ENCODE data around the gene KCNE2. TPM values are rescaled to one million over a fixed set of nuclear protein-coding genes. Genes with fewer than 3 reads are reported as not detected.

Gene KCNE2
- total and polyA plus RNA-seq, 4 donors = 0.57 TPM; not detected in 3

- no peak overlapping the region for H3K9ac ChIP-seq (ENCODE audit: low read depth in 1 of 2, low read length in 2 of 2)
- no peak for DNase-seq (ENCODE audit: low spot score)
- H3K4me1 ChIP-seq (ENCODE audit: control insufficient read depth in 4 of 4, insufficient read depth in 4 of 4, low read length in 3 of 4) = peaks cover 0 to 4% (median 0%) of the 10 kb centered on the region in 4 donors
- no peak overlapping the region for H3K27ac ChIP-seq (ENCODE audit: low read depth in 1 of 2, low read length in 2 of 2)
- no peaks in the 10 kb centered on the region for H3K36me3 ChIP-seq (ENCODE audit: control insufficient read depth in 4 of 4, insufficient read depth in 3 of 4, low read depth in 1 of 4, low read length in 3 of 4)
- H3K4me3 ChIP-seq (ENCODE audit: low read depth in 1 of 3, low read length in 3 of 3) = no peak overlapping the region
- H3K9me3 ChIP-seq (ENCODE audit: control insufficient read depth in 4 of 4, low read length in 3 of 4) = no peaks in the 10 kb centered on the region
- WGBS = 95% methylated on average over 1 of the region's 1 CpG
- no peaks in the 10 kb centered on the region for H3K27me3 ChIP-seq (ENCODE audit: control insufficient read depth in 4 of 4, insufficient read depth in 4 of 4, low read length in 3 of 4)
- TF ChIP-seq YY1 (IDR thresholded peaks at IDR 0.05) (no peak), HNF4G (IDR thresholded peaks at IDR 0.05) (no peak), GABPA (IDR thresholded peaks at IDR 0.05 in 1 of 2, conservative IDR thresholded peaks at IDR 0.05 in 1 of 2) (no peak), ATF3 (IDR thresholded peaks at IDR 0.05) (no peak), EGR1 (IDR thresholded peaks at IDR 0.05; ENCODE audit: low read depth in 2 of 2) (no peak), MAX (IDR thresholded peaks at IDR 0.05) (no peak), NR2F2 (IDR thresholded peaks at IDR 0.05) (no peak), FOXA2 (IDR thresholded peaks at IDR 0.05) (no peak), REST (IDR thresholded peaks at IDR 0.05) (no peak), ZBTB33 (IDR thresholded peaks at IDR 0.05) (no peak), FOXA1 (IDR thresholded peaks at IDR 0.05) (no peak), JUND (IDR thresholded peaks at IDR 0.05) (no peak), CTCF (IDR thresholded peaks at IDR 0.05; ENCODE audit: low read depth, low read length, missing input control) (no peak), HNF4A (conservative IDR thresholded peaks at IDR 0.05) (no peak)
Measured at GRCh38 chr21:34358866-34359265, 4.9 kb upstream of the KCNE2 start.

- no peaks in the 10 kb centered on the region for H3K27me3 ChIP-seq (ENCODE audit: control insufficient read depth in 4 of 4, insufficient read depth in 4 of 4, low read length in 3 of 4)
- peaks cover 0 to 4% (median 0%) of the 10 kb centered on the region in 4 donors for H3K4me1 ChIP-seq (ENCODE audit: control insufficient read depth in 4 of 4, insufficient read depth in 4 of 4, low read length in 3 of 4)
- no peak overlapping the region for H3K4me3 ChIP-seq (ENCODE audit: low read depth in 1 of 3, low read length in 3 of 3)
- H3K36me3 ChIP-seq (ENCODE audit: control insufficient read depth in 4 of 4, insufficient read depth in 3 of 4, low read depth in 1 of 4, low read length in 3 of 4) = no peaks in the 10 kb centered on the region
- TF ChIP-seq ATF3 (IDR thresholded peaks at IDR 0.05) = no peak
- no peak for TF ChIP-seq YY1 (IDR thresholded peaks at IDR 0.05)
- no peaks in the 10 kb centered on the region for H3K9me3 ChIP-seq (ENCODE audit: control insufficient read depth in 4 of 4, low read length in 3 of 4)
- H3K27ac ChIP-seq (ENCODE audit: low read depth in 1 of 2, low read length in 2 of 2) = no peak overlapping the region
- WGBS = 91% methylated on average over 12 of the region's 12 CpGs
- H3K9ac ChIP-seq (ENCODE audit: low read depth in 1 of 2, low read length in 2 of 2) = no peak overlapping the region
- DNase-seq (ENCODE audit: low spot score) = no peak
Measured at GRCh38 chr21:34360488-34361241, 3.1 kb upstream of the KCNE2 start.
